GM12801 (cell line): ENCODE results near the gene EVA1C.

Experiments used
- CTCF ChIP-seq: IDR thresholded peaks from one replicate; pipeline ENCODE4 v1.5.1; 2011; ENCODE audit warnings: control low read depth; ENCODE audit not compliant: insufficient read length; ENCODE audit errors: extremely low read depth

Gene EVA1C

DNA sequence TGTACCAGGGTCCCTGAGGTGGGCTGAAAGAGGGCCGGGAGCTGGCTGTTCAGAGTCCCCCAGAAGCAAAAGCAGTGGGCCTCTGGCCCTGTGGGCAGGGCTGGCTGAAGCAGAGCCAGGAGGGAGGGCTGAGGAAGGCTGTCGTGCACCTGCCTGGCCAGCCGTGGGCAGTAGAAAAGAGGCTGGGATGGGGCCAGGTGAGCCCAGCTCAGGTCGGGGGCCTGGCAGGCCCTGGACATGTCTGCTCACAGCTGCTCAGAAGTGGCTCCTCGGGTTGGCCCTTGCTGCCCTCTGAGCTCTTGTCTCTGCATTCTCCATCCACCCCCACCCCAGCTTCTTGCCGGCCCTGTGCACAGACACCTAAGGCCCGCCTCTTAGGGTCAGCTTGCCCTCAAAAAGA, 112.8 kb downstream of the EVA1C start:
- TF ChIP-seq CTCF = no peak

GRCh38 chr21:32529679-32530078, 117.2 kb downstream of the EVA1C start:
- TF ChIP-seq CTCF = no peak

- TF ChIP-seq CTCF = no peak
These were observed 120.1 kb downstream of the EVA1C start for GRCh38 chr21:32532636-32533035.

- TF ChIP-seq CTCF = no peak
These were observed 120.5 kb downstream of the EVA1C start for GRCh38 chr21:32533053-32533452.

GRCh38 chr21:32533611-32534010, 121.1 kb downstream of the EVA1C start:
- no peak for TF ChIP-seq CTCF

DNA sequence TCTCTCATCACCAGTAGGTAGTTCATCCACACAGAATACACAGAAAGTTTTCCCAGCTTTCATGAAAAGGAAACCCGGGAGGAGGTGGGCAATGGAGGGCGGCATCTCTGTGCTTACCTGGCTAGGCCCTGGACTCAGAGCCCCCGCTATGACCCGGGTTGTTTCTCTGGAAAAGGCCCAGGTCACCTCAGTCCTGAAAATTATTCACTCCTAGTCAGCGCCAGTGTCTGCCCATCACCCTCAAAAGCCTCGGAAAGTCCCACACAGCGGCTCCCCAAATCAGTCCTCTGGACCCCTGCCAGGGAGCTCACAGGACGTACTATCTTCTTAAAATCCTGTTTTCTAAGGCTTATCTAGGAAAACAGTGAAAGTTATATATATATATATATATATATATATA, 121.6 kb downstream of the EVA1C start:
- TF ChIP-seq CTCF = no peak

DNA sequence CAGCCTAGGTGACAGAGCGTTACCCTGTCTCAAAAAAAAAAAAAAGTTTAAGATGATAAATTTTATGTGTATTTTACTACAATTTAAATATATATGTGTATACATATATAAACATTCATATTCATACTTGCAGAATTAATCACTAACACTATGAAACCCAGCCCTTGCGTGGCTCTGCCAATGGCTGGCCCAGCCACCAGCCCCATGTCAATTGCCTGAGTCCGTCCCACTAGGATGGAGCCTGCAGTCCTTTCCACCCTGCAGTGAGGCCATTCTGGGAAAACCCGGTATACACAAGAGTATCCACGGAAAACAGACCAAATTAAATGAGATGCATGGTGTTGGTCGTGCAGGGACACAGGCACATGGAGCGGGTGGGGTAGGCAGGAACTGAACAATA, 123.1 kb downstream of the EVA1C start:
- no peak for TF ChIP-seq CTCF

DNA sequence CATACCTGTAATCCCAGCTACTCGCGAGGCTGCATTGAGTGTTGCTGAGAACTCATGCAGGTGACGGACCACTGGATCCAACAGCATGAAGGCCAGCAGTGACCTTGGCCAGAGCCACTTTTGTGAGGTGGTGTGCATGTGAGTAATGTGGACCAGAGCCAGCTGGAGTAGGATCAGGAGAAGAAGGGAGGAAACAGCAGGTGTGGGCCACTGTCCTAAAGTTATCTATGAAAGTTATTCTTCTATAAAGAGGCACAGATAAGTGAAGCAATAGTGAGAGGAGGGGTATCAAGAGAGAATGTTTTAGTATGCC, 125.0 kb downstream of the EVA1C start:
- no peak for TF ChIP-seq CTCF
